AG09309 (cell line): ENCODE measurements around the gene ATR.

Source experiments
- DNase-seq: peaks from one replicate; pipeline ENCODE4 v3.0.0-alpha.2; 2010; ENCODE audit warnings: low read depth
- H3K4me3 ChIP-seq: 2 replicates; pipeline ENCODE4 v1.5.1; 2011; ENCODE audit warnings: mild to moderate bottlenecking, low read depth, low read length, moderate library complexity; ENCODE audit not compliant: control insufficient read depth
- TF ChIP-seq, protein P1 (sequence below): IDR thresholded peaks from 2 replicates; pipeline ENCODE4 v1.5.1; 2011; ENCODE audit warnings: mild to moderate bottlenecking, low read depth, low read length, inconsistent platforms; ENCODE audit not compliant: insufficient read depth, control insufficient read depth; ENCODE audit errors: missing control alignments

Gene ATR

DNA sequence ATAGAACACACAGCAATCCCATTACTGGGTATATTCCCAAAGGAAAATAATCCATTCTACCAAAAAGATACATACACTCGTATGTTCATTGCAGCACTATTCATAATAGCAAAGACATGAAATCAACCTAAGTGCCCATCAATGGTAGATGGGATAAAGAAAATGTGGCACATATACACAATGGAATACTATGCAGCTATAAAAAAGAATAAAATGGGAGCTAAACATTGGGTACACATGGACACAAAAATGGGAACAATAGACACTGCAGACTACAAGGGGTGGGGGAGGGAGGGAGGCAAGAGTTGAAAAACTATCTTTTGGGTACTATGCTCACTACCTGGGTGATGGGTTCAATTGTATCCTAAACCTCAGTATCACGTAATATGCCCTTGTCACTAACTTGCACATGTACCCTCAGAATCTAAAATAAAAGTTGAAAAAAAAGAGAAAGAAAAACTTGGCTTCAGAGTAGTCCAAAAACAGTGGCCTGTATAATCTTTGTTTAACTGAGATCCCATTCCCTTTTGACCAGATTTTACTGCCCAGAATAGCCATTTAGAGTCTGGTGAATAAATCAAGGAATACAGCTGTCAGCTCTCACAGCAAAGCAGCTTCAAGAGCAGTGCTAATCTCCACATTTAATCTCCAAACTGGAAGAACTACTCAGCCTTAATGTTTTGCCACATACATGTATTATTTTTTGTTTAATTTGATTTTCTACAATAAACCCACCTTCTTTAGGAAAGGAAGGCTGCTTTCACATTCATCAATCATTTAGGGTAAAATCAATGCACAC lies 76.1 kb downstream of the ATR start:
- no peak overlapping the region for H3K4me3 ChIP-seq
- TF ChIP-seq, protein P1, sequence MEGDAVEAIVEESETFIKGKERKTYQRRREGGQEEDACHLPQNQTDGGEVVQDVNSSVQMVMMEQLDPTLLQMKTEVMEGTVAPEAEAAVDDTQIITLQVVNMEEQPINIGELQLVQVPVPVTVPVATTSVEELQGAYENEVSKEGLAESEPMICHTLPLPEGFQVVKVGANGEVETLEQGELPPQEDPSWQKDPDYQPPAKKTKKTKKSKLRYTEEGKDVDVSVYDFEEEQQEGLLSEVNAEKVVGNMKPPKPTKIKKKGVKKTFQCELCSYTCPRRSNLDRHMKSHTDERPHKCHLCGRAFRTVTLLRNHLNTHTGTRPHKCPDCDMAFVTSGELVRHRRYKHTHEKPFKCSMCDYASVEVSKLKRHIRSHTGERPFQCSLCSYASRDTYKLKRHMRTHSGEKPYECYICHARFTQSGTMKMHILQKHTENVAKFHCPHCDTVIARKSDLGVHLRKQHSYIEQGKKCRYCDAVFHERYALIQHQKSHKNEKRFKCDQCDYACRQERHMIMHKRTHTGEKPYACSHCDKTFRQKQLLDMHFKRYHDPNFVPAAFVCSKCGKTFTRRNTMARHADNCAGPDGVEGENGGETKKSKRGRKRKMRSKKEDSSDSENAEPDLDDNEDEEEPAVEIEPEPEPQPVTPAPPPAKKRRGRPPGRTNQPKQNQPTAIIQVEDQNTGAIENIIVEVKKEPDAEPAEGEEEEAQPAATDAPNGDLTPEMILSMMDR, result no peak
- DNase-seq, result no peak

DNA sequence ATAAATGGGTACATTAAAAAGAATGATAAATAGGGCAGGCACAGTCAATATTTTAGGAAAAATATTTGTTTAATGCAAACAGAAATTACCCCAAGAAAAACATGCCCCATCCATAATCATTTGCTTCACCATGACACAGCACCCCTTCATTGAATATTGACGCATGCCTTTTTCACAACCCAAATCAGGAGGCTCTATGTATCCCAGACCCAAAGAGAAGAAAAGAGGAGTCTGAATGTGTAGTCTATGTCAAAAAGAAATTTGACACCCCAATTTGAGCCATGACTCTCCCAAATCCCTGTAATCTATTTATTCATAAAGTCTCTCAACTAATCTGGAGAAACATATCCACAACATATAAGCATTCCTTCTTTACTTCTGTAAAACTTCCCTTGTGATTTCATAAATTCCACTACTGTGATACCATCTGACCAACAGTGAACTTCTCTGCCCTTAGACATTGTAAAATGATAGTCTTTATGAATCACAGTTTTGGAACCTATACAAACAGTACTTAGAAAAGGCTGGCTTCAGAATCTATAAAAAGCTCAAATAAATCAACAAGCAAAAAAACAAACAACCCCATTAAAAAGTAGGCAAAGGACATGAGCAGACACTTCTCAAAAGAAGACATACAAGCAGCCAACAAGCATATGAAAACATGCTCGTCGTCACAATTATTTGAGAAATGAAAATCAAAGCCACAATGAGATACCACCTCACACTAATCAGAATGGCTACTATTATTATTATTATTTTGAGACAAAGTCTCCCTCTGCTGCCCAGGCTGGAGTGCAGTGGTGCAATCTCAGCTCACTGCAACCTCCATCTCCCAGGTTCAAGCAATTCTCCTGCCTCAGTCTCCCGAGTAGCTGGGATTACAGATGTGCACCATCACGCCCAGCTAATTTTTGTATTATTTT lies 77.3 kb downstream of the ATR start:
- no peak overlapping the region for H3K4me3 ChIP-seq
- peak; percentile 69 for DNase-seq
- TF ChIP-seq, protein P1, result no peak

DNA sequence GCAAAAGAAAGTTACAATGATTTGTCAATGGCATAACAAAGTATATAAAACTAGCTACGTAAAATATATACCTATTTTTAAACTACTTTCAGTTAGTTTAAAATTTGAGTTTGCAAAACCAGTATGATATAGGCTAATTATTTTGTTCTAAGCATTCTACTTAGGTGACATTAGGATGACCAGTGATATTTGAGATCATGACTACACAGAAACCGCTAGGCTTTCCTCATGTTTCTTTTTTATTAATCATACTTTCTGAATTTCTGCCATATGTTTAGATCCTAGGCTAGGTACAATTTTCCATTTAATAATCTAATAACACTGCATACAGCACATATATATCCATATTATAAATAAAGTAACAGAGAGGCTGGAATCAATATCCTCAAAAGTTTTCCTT lies 78.3 kb downstream of the ATR start:
- TF ChIP-seq, protein P1, result no peak
- DNase-seq, result no peak
- no peak overlapping the region for H3K4me3 ChIP-seq

- DNase-seq, result no peak
- TF ChIP-seq, protein P1, result no peak
- H3K4me3 ChIP-seq, result no peak overlapping the region
These were observed 79.9 kb downstream of the ATR start for GRCh38 chr3:142498397-142499180.

DNA sequence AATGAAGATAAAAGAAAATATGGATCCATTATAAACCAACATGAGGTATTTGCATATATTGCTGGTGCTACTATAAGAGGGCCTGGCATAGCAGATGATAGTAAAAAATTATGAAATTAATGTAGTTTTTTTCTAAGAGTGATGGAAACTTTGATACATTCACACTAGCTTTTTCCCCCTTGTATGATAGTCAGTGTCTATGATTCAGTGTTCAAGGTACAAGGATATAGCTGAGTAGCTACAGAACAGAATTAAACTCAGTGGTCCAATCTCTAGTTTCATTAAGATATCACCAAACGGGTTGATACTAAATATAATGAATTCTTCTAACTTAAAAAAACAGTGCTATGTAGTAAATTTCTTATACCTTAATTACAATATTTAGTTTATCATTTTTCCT lies 80.8 kb downstream of the ATR start:
- H3K4me3 ChIP-seq, result no peak overlapping the region
- no peak for DNase-seq
- TF ChIP-seq, protein P1, result no peak

GRCh38 chr3:142495103-142495502 lies 83.4 kb downstream of the ATR start:
- TF ChIP-seq, protein P1, result no peak
- DNase-seq, result no peak
- no peak overlapping the region for H3K4me3 ChIP-seq
